Adrenal gland (tissue), 12 donors: ENCODE data around the gene ARHGEF25. TPM values are rescaled to one million over a fixed set of nuclear protein-coding genes. Genes with fewer than 3 reads are reported as not detected.

Experiments used
- DNase-seq, 7 donors: peaks; one replicate each; pipeline ENCODE4 v3.0.0-alpha.2; 2019 to 2020
- H3K27ac ChIP-seq, 5 donors: fragments of 200-600 bp; sonication (generic) in 4 of 5; 1 replicate in 3 of 5; 2 replicates in 2 of 5; pipeline versions ENCODE4 v1.5.1 to v1.8.0; 2016 to 2020; ENCODE audit warnings: mild to moderate bottlenecking in 1 of 5
- H3K27me3 ChIP-seq: fragments of 200-600 bp; 2 replicates; pipeline ENCODE4 v1.8.0; 2021
- H3K36me3 ChIP-seq, 2 donors: fragments of 200-600 bp; replicated peaks in 1 of 2; 1 replicate in 1 of 2; 2 replicates in 1 of 2; pipeline versions ENCODE4 v1.5.1 to v1.8.0; 2018 to 2022
- H3K4me1 ChIP-seq, 2 donors: fragments of 200-600 bp; replicated peaks in 1 of 2; 1 replicate in 1 of 2; 2 replicates in 1 of 2; pipeline versions ENCODE4 v1.5.1 to v1.8.0; 2018 to 2021
- H3K4me3 ChIP-seq, 4 donors: fragments of 200-600 bp; sonication (generic) in 3 of 4; one replicate each; pipeline ENCODE4 v1.5.1; 2016 to 2018
- H3K9me3 ChIP-seq, 3 donors: fragments of 200-600 bp; sonication (generic) in 1 of 3; replicated peaks in 1 of 3; 1 replicate in 2 of 3; 2 replicates in 1 of 3; pipeline versions ENCODE4 v1.5.1 to v1.8.0; 2016 to 2021
- CTCF ChIP-seq, 6 experiments: fragments of 450-650 bp in 4 of 6; fragments of 200-600 bp in 2 of 6; sonication (generic) in 1 of 6; IDR thresholded peaks; 1 replicate in 5 of 6; 2 replicates in 1 of 6; pipeline versions ENCODE4 v1.5.1 to v1.8.0; 2016 to 2021; ENCODE audit warnings: antibody characterized with exemption in 6 of 6, mild to moderate bottlenecking in 2 of 6, moderate library complexity in 1 of 6
- POLR2A ChIP-seq, 2 donors: fragments of 450-650 bp; IDR thresholded peaks; one replicate each; pipeline ENCODE4 v1.6.1; 2017; ENCODE audit warnings: antibody characterized with exemption in 2 of 2, mild to moderate bottlenecking in 2 of 2, moderate library complexity in 1 of 2
- WGBS, 4 donors: extraction: QIAGEN DNeasy Blood & Tissue Kit in 2 of 4; methylation state at CpG; one replicate each; pipeline versions ENCODE4 v1.1.5 to v1.1.7; 2013 to 2017; 5-methylcytosine and 5-hydroxymethylcytosine counted together
- intact Hi-C, 2 donors: fragments of 100-400 bp; cut with DNase I; formaldehyde crosslinking; loops; one replicate each; pipeline versions ENCODE4 v1.14.1 to v1.15.0; 2022 to 2023
- polyA plus RNA-seq, 3 donors: library from polyadenylated mRNA; stranded (reverse); fragments of 200-250 nt in 2 of 3; fragments of 350-450 nt in 1 of 3; fragmentation: Illumina TruSeq in 1 of 3; extraction: RNeasy Lipid Tissue Mini Kit (QIAGEN cat#74804) in 1 of 3; gene quantifications; one replicate each; pipeline ENCODE4 v1.2.3, GENCODE V29; 2013 to 2014
- total RNA-seq, 9 donors: library from RNA; depleted of rRNA in 4 of 9; stranded (reverse); fragments of >200 nt in 4 of 9; fragments of 120-200 nt in 1 of 9; fragmentation: NEBNext Ultra II Directional in 1 of 9; extraction: Animal tissue kit (Norgen Biotek cat#: 25700) in 1 of 9; gene quantifications; one replicate each; pipeline versions ENCODE4 v1.1.0 to v1.2.4, GENCODE V29; 2013 to 2023
- donor health status: healthy with polysubstance abuse.
- donor health status: Bipolar disorder and iron deficiency.
- donor health status: DM: yes; HTN: yes; CAD: no.
- donor health status: DM: no; HTN: no; CAD: no.
- donor health status: DM: no; HTN: no; CAD: no.
- donor health status: DM: yes; HTN: yes; CAD: no.

The ARHGEF25 gene
- total and polyA plus RNA-seq, 12 donors = 4.9 to 86.4 (median 9.9) TPM

- TF ChIP-seq CTCF (IDR thresholded peaks at IDR 0.05) (no peak), POLR2A (IDR thresholded peaks at IDR 0.05) (no peak)
- H3K36me3 ChIP-seq = peaks cover 0 to 16% of the 10 kb centered on the region in 2 donors
- no peak overlapping the region for H3K27ac ChIP-seq
- H3K4me3 ChIP-seq = no peak overlapping the region
- H3K27me3 ChIP-seq = no peaks in the 10 kb centered on the region
- intact Hi-C loops = no loop called here
- peaks cover 25 to 26% of the 10 kb centered on the region in 2 donors for H3K4me1 ChIP-seq
- no peak for DNase-seq
- no peaks in the 10 kb centered on the region for H3K9me3 ChIP-seq
- 90 to 94% (median 92%) methylated on average over 8 to 11 of the region's 11 CpGs for WGBS, 4 donors
Observed at GRCh38 chr12:57606821-57607220, 4.4 kb upstream of the ARHGEF25 start.

- Histone ChIP-seq H3K27me3 (no peaks in the 10 kb centered on the region), H3K36me3 (peaks cover 0 to 13% of the 10 kb centered on the region in 2 donors), H3K27ac (peak overlapping the region in 1 of 5 donors; percentile 90), H3K4me3 (no peak overlapping the region), H3K9me3 (no peaks in the 10 kb centered on the region), H3K4me1 (peaks cover 25 to 29% of the 10 kb centered on the region in 2 donors)
- WGBS, 4 donors = 76 to 86% (median 82%) methylated on average over 9 to 12 of the region's 12 CpGs
- TF ChIP-seq CTCF (IDR thresholded peaks at IDR 0.05) (no peak), POLR2A (IDR thresholded peaks at IDR 0.05) (no peak)
- intact Hi-C loops = no loop called here
- no peak for DNase-seq
Observed at GRCh38 chr12:57607958-57608663, 3.1 kb upstream of the ARHGEF25 start.

GRCh38 chr12:57609101-57609780, 2.0 kb upstream of the ARHGEF25 start:
- 68 to 75% (median 71%) methylated on average over 19 of the region's 19 CpGs for WGBS, 4 donors
- Histone ChIP-seq H3K27ac (peak overlapping the region in 3 of 5 donors; percentile 15 to 90 (median 66)), H3K36me3 (peaks cover 0 to 13% of the 10 kb centered on the region in 2 donors), H3K9me3 (no peaks in the 10 kb centered on the region), H3K4me1 (peaks cover 16 to 18% of the 10 kb centered on the region in 2 donors), H3K27me3 (no peaks in the 10 kb centered on the region), H3K4me3 (peak overlapping the region in 1 of 4 donors; percentile 27)
- intact Hi-C loops = no loop called here
- no peak for DNase-seq
- TF ChIP-seq POLR2A (IDR thresholded peaks at IDR 0.05) (no peak), CTCF (IDR thresholded peaks at IDR 0.05) (no peak)

- no peak for DNase-seq
- intact Hi-C loops = no loop called here
- TF ChIP-seq POLR2A (IDR thresholded peaks at IDR 0.05) = no peak
- no peak for TF ChIP-seq CTCF (IDR thresholded peaks at IDR 0.05)
- peaks cover 14 to 16% of the 10 kb centered on the region in 2 donors for H3K4me1 ChIP-seq
- no peaks in the 10 kb centered on the region for H3K9me3 ChIP-seq
- peak overlapping the region in 1 of 4 donors; percentile 90 for H3K4me3 ChIP-seq
- 27 to 39% (median 30%) methylated on average over 24 to 34 of the region's 34 CpGs for WGBS, 4 donors
- H3K27ac ChIP-seq = peak overlapping the region in 3 of 5 donors; percentile 38 to 90 (median 66)
- no peaks in the 10 kb centered on the region for H3K27me3 ChIP-seq
- H3K36me3 ChIP-seq = peaks cover 0 to 13% of the 10 kb centered on the region in 2 donors
Observed at GRCh38 chr12:57609781-57610553, 1.3 kb upstream of the ARHGEF25 start.
